Endothelial cell (in vitro differentiated cells): ENCODE data around the gene AAK1. TPM values are rescaled to one million over a fixed set of nuclear protein-coding genes. Genes with fewer than 3 reads are reported as not detected.

Experiments
- DNase-seq: peaks from one replicate; pipeline ENCODE4 v3.0.0; 2021; ENCODE audit warnings: low spot score
- H3K27ac Mint-ChIP-seq: one replicate; pipeline ENCODE4 v1.8.0; 2021; ENCODE audit warnings: mixed read lengths, inconsistent platforms; ENCODE audit not compliant: unreplicated experiment
- H3K27me3 Mint-ChIP-seq: one replicate; pipeline ENCODE4 v1.8.0; 2021; ENCODE audit warnings: mild to moderate bottlenecking, moderate library complexity, mixed read lengths, inconsistent platforms; ENCODE audit not compliant: unreplicated experiment
- H3K36me3 Mint-ChIP-seq: one replicate; pipeline ENCODE4 v1.8.0; 2021; ENCODE audit warnings: mild to moderate bottlenecking, low read depth, mixed read lengths, inconsistent platforms; ENCODE audit not compliant: unreplicated experiment
- H3K4me1 Mint-ChIP-seq: one replicate; pipeline ENCODE4 v1.8.0; 2021; ENCODE audit warnings: mild to moderate bottlenecking, mixed read lengths, inconsistent platforms; ENCODE audit not compliant: unreplicated experiment
- H3K4me3 Mint-ChIP-seq: one replicate; pipeline ENCODE4 v1.8.0; 2021; ENCODE audit warnings: mild to moderate bottlenecking, mixed read lengths, inconsistent platforms; ENCODE audit not compliant: unreplicated experiment
- H3K9me3 Mint-ChIP-seq: one replicate; pipeline ENCODE4 v1.8.0; 2021; ENCODE audit warnings: mixed read lengths, inconsistent platforms; ENCODE audit not compliant: unreplicated experiment
- total RNA-seq: library from RNA; stranded (reverse); fragmentation: NEBNext Ultra II Directional; extraction: Animal tissue kit (Norgen Biotek cat#: 25700); gene quantifications from one replicate; pipeline ENCODE4 v1.2.1, GENCODE V29; 2021; ENCODE audit not compliant: unreplicated experiment
- TF ChIP-seq, protein P1 (sequence below): fragments of 200-600 bp; sonication (generic); IDR thresholded peaks from one replicate; pipeline ENCODE4 v1.5.0; 2021; ENCODE audit warnings: antibody characterized with exemption; ENCODE audit not compliant: unreplicated experiment

Gene AAK1
- total RNA-seq, 1 donor from 2014 or later = 144 TPM

- DNase-seq = no peak
- H3K4me1 Mint-ChIP-seq = peaks cover 53% of the 10 kb centered on the region
- no peaks in the 10 kb centered on the region for H3K9me3 Mint-ChIP-seq
- no peak overlapping the region for H3K27ac Mint-ChIP-seq
- H3K36me3 Mint-ChIP-seq = peaks cover 8% of the 10 kb centered on the region
- H3K27me3 Mint-ChIP-seq = peaks cover 5% of the 10 kb centered on the region
- H3K4me3 Mint-ChIP-seq = peak overlapping the region; percentile 16
- TF ChIP-seq, protein P1, sequence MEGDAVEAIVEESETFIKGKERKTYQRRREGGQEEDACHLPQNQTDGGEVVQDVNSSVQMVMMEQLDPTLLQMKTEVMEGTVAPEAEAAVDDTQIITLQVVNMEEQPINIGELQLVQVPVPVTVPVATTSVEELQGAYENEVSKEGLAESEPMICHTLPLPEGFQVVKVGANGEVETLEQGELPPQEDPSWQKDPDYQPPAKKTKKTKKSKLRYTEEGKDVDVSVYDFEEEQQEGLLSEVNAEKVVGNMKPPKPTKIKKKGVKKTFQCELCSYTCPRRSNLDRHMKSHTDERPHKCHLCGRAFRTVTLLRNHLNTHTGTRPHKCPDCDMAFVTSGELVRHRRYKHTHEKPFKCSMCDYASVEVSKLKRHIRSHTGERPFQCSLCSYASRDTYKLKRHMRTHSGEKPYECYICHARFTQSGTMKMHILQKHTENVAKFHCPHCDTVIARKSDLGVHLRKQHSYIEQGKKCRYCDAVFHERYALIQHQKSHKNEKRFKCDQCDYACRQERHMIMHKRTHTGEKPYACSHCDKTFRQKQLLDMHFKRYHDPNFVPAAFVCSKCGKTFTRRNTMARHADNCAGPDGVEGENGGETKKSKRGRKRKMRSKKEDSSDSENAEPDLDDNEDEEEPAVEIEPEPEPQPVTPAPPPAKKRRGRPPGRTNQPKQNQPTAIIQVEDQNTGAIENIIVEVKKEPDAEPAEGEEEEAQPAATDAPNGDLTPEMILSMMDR = no peak
These were observed 80.5 kb downstream of the AAK1 start for GRCh38 chr2:69563021-69563420.

DNA sequence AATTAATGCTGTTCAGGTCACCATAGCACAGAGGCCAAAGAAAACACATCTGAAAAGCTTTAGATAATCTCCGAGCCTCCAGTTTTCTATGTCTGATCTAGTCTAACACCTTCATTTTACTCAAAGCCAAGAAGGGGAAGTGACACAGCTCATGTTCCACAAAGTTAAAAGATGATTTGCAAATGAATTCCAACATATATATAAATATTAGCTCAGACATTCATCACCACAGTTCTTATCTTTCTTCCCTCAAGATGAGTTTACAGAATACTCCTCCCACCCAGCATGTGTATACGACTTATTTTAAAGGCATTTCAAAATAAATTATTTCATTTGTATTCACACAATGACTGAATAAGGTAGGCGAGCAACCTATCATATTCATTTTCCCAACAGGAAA lies 82.4 kb downstream of the AAK1 start:
- peaks cover 5% of the 10 kb centered on the region for H3K27me3 Mint-ChIP-seq
- no peak overlapping the region for H3K4me3 Mint-ChIP-seq
- peaks cover 5% of the 10 kb centered on the region for H3K36me3 Mint-ChIP-seq
- H3K27ac Mint-ChIP-seq = no peak overlapping the region
- no peak for DNase-seq
- H3K9me3 Mint-ChIP-seq = no peaks in the 10 kb centered on the region
- peaks cover 62% of the 10 kb centered on the region for H3K4me1 Mint-ChIP-seq
- TF ChIP-seq, protein P1 = no peak

- H3K27me3 Mint-ChIP-seq = peaks cover 5% of the 10 kb centered on the region
- H3K9me3 Mint-ChIP-seq = no peaks in the 10 kb centered on the region
- peaks cover 67% of the 10 kb centered on the region for H3K4me1 Mint-ChIP-seq
- TF ChIP-seq, protein P1 = no peak
- no peak overlapping the region for H3K4me3 Mint-ChIP-seq
- H3K36me3 Mint-ChIP-seq = peaks cover 5% of the 10 kb centered on the region
- H3K27ac Mint-ChIP-seq = peak overlapping the region; percentile 6
- no peak for DNase-seq
These were observed 83.4 kb downstream of the AAK1 start for GRCh38 chr2:69560147-69560482.

DNA sequence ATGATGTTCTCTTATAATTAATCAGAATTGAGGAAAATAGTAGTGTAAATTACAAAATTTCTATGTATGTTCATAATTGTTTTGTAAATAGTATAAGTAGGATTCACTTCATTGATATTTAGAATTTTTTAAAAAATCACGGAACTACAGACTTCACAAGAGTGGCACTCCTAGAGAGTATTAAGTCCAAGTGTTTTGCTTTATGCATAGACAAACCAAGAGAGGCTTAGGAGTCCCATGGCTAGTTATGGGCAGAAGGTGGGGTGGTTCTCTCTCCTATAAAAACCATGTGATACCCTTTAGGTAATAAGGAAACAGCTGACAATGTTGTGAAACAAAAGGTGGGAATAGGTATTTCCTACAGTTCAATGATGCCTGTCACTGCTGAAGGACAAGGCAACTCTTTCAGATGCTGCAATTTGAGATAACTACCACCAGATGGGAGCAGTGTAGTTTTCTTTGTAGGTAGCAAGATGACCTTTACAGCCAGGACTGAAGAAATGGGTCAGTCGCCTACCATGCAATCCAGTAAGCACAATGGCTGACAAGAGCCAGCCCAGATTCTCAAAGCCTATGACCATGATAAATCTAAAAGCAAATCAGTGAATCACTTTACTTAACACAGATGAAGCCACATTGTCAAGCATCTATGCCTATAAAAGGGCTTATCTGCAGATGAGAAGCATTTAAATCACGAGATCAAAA lies 83.9 kb downstream of the AAK1 start:
- Mint-ChIP-seq H3K9me3 (no peaks in the 10 kb centered on the region), H3K27me3 (peaks cover 2% of the 10 kb centered on the region), H3K4me3 (peak overlapping the region; percentile 8), H3K36me3 (peaks cover 5% of the 10 kb centered on the region), H3K27ac (no peak overlapping the region), H3K4me1 (peaks cover 67% of the 10 kb centered on the region)
- DNase-seq = peak; percentile 20
- TF ChIP-seq, protein P1 = peak; percentile 64

DNA sequence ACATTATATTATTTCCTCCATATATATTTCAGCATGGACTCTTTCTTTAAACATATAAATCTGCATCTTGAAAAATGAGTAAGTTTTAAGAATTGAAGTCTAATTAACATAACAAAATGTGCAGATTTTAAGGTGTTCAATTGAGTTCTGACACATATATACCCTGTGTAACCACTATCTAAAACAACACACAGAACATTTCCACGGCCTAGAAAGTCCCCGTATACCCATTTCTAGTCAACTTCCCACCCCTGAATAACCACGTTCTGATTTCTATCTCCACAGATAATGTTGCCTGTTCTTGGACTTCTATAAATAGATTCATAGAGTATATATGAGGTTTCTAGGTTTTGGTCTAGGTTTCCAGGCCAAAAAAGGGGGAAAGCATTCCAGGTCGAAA lies 87.5 kb downstream of the AAK1 start:
- H3K4me3 Mint-ChIP-seq = no peak overlapping the region
- no peak for DNase-seq
- H3K27ac Mint-ChIP-seq = no peak overlapping the region
- peaks cover 63% of the 10 kb centered on the region for H3K4me1 Mint-ChIP-seq
- TF ChIP-seq, protein P1 = no peak
- peaks cover 22% of the 10 kb centered on the region for H3K36me3 Mint-ChIP-seq
- no peaks in the 10 kb centered on the region for H3K9me3 Mint-ChIP-seq
- H3K27me3 Mint-ChIP-seq = peaks cover 2% of the 10 kb centered on the region
